ENCODE results near the gene KDELR1.

KDELR1 gene

DNA sequence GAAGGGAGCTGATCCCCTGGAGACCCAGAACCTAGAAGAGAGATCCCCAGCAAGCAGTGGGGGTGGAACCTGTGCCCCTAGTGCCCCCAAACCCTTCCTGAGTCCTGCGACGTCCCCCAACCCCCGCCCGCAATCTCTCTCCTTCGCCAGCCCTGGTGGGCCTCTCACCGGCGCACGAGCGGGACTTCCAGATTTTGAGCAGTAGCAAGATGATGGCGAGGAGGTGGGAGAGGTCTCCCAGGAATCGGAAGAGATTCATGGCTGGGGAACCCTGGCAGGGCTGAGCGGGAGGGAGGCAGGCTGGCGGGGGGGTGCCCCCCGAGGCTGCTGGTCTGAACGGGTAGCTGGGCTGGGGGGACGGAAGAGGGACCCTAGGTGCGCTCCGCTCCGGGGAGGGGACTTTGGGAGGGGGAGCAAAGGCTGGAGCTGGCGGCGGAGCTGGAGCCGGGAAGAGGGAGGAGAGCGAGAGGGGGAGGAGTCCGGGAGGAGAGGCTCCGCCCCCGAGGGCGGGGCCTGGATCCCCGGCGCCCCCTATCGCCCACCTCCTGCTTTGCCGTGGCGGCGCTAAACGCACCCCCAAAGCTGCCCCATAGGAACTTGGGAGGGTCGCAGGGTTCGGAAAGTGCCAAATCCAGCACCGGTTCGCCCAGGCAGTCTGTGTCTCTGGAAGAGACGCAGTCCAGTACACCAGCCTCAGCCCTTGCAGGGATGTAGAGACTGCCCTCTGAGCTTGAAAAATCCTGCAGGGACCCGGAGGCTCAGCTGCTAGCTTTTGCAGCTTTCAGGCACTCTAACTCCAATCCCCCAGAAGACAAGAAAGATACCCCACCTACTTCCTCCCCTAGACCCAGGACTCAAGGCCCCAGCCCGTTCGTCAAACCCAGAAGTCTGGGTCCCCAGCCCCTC, at the start of gene KDELR1:
KDELR1 (minus strand) TSS at position 452 of the 906 bp plus-strand sequence; CDS start at position 259, 193 bp downstream.
- DNase-seq, result peak; percentile 56 to 74

DNA sequence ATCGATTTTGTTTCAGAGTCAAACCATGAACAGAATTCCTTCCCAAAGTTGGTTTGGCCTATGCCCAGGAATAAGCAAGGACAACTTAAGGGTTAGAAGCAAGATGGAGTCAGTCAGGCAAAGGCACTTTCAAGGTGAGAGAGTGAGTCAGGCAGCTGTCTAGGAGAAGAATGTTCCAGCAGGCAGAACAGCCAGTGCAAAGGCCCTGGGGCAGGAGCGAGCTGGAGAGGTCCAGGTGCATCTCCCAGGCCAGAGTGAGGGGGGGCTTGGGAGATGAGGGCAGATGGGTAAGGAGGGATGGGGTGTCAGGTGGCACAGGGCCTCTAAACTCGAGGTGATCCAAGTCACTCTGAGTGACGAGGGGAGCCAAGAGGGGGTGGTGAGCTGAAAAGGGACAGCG, 45.2 kb upstream of the KDELR1 start:
- DNase-seq, result no peak

DNA sequence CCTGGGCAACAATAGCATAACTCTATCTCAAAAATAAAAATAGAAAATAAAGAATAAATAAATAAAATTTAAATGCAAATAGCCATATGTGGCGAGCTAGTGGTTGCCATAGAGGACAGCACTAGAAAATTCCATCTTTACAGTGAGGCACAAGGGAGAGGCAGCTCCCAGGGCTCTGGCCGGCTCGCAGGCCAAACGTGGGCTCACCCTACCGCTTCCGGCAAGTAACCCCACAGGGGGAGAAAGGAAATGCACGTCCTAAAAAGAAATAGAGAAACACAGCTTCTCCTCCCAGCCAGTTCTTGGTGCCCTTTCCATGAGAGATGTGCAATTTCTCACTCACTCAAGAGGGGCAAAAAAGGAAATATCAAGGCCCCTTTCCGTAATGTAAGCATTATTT, 42.0 kb upstream of the KDELR1 start:
- no peak for DNase-seq

DNA sequence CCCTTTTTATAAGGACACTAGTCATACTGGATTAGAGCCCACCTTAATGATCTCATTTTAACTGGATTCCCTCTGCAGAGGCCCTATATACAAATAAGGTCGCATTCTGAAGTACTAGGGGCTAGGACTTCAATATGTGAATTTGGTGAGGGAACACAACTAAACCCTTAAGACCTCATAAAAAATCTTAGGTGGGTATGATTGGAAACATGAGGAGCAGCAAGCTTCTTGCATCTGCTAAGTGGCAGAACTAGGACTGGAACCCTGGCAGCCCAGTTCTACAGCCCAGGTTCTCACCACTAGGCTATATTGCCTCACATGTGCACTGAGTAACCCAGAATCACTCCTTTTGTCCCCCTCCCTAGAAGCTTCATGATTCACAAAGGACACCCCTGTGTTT, 37.3 kb upstream of the KDELR1 start:
- DNase-seq, result no peak

DNA sequence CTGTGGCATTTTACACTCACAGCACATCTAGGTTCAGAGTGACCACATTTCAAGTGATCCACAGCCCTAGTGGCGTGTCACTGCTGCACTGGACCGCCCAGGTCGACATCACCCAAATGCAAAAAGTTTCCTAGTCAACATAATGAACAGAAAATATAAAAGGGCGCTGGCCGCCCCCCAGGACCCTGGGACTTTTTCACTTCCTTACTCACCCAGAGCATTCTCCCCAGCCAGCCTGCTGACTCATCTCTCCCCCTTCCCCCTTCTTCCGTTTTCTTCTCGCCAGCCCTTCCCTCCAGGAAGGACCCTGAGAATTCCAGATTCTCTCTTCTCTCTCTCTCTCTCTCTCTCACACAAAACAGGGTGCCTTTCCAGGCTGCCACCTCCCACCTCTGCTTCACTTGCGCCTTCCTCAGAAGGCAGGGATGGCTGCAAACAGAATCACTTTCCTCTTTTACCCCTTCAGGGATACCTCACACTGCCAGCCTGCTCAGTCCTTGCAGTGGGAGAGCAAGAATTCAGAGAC, 33.4 kb upstream of the KDELR1 start:
- no peak for DNase-seq

DNA sequence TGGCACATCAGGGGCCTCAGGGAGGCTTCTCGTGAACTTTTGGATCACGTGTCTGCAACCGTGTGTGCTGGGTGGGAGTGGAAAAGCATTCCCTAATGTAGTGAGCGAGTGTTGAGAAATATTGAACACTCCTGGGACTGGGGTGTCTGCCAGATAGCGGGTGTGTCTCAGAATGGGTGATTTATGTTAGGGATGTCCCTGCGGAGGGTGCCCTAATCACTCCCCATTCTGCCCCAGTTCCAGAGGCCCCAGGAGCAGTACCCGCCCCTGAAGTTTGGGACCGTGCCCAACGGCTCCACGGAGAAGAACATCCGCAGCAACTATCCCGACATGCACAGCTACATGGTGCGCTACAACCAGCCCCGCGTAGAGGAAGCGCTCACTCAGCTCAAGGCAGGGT, 30.2 kb upstream of the KDELR1 start:
- no peak for DNase-seq

DNA sequence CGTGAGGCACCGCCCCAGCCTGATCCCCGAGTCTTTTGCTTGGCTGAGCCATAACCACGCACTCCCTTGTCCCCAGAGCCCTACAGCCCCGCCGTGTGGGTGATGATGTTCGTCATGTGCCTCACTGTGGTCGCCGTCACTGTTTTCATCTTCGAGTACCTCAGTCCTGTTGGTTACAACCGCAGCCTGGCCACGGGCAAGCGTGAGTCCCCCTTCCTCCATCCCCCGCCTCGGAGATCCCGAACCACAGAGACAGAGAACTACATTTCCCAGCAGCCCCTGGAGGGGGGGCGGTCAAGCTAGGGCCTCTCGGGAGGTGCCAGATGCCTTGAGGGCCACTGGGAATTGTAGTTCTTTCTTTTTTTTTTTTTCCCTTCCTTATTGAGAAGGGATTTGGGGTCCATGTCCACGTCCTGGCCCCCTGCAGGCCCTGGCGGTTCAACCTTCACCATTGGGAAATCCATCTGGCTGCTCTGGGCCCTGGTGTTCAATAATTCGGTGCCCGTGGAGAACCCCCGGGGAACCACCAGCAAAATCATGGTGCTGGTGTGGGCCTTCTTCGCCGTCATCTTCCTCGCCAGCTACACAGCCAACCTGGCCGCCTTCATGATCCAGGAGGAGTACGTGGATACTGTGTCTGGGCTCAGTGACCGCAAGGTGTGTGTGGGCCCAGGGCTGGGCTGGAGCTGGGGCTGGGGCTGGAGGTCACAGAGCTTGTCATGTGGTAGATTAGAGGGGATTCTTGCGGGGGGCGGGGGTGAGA, 28.0 kb upstream of the KDELR1 start:
- DNase-seq, result peak; percentile 37

DNA sequence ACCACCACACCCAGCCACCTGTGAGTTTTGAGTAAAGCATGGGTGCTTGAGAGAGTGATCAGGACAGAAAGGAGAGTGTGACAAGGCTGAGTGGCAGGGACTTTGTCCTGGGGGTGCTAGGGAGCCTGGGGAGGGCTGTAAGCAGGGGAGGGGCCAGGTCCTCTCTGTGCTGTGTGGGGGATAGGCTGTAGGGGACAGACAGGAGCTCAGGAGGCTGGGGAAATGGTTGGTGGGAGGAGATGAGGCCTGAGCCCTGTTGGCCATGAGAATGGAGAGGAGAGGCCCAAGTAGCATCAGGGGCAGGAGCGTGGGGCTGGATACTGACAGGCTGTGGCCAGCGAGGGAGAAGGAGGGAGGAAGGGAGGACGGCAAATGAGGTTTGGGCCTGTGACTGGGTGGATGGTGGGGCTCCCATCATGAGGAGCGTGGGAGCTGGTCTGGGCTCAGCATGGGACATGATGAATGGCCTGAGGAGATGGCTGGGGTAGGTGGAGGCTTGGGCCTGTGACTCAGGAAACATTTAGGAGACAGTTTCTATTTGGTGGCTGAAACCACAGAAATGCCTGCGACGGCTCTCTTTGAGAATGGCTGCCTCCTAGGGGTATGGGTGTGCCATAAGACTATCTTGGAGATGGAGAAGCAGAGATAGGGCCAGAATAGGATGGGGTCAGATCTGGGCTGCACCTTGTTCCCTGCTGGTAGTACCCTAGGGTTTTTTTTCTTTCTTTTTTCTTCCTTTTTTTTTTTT, 27.1 kb upstream of the KDELR1 start:
- DNase-seq, result peak in 1 of 2 experiments; percentile 26

DNA sequence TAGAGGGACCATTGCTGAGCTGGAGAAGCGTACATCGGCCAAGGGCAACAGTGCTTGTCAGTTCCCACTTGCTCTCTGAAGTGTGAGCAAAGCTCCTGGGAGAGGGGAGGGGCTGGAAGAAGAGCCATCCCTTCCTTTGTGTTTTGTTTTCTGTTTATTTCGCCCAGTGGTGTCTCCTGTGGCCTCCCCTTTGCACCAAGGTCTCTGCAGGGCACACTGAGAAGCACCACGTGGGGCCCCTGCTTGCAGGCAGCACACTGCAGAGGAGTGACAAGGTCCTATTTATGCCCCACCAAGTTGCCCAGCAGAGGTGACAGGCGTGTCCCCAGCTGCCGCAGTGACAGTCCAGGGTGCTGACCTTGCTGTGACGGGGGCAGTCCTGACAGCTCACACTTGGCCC, 26.1 kb upstream of the KDELR1 start:
- DNase-seq, result peak in 1 of 2 experiments; percentile 73

DNA sequence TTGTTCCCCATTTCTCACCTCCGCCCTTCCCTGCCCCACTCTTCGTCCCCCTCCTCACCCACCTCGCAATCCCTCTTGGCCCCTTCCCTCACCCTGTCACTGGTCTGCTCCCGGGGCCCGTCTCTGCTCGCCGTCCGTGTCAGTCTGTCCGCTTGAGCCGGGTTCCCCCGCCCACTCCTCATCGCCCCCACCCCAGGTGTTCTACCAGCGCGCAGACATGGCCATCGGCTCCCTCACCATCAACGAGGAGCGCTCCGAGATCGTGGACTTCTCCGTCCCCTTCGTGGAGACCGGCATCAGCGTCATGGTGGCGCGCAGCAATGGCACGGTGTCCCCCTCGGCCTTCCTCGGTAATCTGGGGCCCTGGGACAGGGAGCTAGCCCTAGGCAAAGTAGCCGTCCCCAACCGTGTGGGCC, 24.5 kb upstream of the KDELR1 start:
- DNase-seq, result no peak

DNA sequence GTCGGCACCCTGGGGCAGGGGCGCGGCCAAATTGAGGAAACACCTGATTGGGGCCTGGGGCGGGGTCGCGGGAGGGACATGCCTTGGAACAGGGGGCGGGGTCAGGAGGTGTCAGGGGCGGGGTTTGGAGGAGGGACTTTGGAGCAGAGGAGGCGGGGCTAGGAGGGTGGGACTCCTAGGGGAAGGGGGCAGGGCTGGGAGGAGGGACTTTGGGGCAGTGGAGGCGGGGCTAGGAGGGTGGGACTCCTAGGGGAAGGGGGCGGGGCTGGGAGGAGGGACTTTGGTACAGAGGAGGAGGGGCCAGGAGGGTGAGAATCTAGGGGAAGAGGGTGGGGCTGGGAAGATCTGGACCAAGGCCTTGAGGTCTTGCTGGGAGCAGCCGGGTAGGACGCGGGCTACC, 24.0 kb upstream of the KDELR1 start:
- DNase-seq, result no peak

DNA sequence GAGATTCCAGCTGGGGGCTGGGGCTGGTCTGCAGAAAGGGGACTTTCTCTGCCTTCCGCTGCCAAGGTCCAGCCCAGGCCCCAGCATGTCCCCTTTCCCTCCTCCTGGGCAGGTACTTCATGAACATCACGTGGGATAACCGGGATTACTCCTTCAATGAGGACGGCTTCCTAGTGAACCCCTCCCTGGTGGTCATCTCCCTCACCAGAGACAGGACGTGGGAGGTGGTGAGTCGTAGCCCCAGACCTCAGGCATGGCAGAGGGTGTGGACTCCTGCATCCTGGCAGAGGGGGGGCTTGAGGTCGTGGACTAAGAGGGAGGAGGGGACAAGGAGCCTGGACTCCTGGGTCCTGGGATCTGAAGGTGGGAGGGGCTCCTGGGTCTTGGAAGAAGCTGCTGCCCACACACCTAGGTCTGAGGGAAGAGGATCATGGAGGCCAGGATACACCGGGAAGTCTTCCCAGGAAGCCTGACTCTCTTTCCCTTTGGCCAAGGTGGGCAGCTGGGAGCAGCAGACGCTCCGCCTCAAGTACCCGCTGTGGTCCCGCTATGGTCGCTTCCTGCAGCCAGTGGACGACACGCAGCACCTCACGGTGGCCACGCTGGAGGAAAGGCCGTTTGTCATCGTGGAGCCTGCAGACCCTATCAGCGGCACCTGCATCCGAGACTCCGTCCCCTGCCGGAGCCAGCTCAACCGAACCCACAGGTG, 22.7 kb upstream of the KDELR1 start:
- no peak for DNase-seq

DNA sequence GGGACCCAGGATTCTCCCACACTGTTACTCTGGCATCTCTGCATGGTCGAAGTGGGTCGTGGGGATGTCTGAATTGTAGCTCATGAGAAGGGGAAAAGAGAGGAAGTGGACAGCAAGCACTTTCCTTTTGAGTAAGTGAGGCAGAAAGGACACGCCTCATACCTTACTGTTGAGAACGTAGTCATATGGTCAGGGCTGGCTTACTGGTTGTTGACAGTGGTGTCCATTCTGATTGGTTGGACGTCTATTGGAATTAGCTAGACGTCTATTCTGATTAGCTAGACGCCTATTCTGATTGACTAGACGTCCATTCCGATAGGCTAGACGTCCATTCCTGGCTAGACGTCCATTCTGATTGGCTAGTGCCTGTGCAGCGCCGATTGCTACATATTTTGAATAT, 14.5 kb upstream of the KDELR1 start:
- no peak for DNase-seq

DNA sequence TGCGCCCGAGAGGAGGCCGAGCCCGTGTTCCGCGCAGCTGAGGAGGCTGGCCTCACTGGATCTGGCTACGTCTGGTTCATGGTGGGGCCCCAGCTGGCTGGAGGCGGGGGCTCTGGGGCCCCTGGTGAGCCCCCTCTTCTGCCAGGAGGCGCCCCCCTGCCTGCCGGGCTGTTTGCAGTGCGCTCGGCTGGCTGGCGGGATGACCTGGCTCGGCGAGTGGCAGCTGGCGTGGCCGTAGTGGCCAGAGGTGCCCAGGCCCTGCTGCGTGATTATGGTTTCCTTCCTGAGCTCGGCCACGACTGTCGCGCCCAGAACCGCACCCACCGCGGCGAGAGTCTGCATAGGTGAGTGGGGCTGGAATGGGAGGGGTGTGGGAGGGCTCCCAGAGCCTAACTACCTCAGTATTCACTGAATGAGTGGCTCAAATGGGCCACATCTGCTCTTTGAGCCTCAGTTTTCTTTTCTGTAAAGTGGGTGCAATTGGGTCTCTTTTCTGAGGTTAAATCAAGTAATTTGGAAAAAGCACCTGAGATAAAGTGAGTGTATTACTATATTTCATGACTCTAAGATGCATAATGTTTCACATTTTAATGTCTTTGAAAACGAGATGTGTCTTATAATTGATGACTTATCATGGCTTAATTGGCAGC, 13.8 kb upstream of the KDELR1 start:
- no peak for DNase-seq

DNA sequence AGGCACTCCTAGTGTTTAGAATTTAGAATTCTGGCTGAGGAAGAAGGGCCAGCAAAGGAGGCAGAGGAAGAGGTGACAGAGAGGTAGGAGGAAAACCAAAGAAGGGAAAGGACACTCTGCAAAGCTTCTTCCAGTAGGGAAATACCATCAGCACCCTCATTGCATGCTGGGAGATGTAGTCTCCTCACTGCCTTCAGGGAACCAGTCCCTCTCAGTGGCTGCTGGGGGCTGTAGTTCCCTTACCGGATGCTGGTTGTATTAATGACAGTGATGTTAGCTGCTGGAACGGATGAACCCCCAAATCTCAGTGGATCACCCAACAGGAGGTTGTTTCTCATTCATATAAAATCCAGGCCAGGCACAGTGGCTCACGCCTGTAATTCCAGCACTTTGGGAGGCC, 12.3 kb upstream of the KDELR1 start:
- peak; percentile 49 to 79 for DNase-seq

DNA sequence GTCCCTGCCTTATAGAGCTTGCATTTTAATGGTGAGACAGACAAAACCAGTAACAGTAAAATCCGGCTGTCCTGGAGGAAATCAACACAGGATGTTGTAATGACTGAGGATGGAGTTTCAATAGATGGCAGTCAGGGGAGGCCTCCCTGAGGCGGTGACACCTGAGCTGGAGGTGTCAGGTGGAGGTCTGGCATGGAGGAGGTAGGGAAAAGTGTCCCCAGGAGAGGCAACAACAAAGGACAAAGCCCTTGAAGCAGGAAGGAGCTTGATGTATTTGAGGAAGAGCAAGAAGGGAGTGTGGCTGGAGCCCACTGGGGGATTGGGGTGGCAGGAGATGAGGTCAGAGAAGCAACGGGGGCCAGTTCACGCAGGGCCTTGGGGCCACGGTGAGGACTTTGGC, 9.9 kb upstream of the KDELR1 start:
- DNase-seq, result no peak

DNA sequence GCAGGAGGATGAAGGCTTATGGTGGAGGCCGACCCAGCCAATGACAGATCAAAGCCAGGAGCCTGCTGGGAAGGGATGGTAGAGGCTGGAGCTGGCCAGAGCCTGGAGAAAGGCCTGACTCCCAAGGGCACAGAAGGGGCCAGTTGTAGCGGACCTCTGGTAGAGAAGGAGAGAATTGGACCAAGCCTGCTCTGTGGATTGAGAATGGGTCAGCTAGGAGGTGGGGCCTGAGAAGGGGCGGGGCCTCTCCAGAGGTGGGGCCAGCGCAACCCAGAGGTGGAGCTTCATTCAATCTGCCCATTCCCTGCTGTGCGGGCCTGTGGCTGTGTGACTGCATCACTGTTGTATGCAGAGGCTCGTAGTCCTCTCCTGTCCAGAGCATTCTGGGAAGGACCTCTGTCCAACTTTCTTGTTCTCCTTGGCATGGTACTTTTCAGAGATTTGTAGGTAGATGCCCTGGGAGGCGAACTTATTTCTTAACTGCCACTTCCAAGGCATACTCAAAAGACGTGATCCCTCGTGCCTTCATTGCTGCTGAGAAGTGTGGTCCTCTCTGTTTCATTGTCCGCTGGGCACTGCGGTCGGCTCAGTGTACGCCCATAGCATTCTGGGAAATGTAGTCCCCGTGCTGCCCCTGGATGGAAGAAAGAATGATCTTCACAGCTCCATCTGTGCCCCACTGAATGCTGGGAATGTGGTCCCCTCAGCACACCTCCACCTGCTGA, 8.8 kb upstream of the KDELR1 start:
- DNase-seq, result no peak

DNA sequence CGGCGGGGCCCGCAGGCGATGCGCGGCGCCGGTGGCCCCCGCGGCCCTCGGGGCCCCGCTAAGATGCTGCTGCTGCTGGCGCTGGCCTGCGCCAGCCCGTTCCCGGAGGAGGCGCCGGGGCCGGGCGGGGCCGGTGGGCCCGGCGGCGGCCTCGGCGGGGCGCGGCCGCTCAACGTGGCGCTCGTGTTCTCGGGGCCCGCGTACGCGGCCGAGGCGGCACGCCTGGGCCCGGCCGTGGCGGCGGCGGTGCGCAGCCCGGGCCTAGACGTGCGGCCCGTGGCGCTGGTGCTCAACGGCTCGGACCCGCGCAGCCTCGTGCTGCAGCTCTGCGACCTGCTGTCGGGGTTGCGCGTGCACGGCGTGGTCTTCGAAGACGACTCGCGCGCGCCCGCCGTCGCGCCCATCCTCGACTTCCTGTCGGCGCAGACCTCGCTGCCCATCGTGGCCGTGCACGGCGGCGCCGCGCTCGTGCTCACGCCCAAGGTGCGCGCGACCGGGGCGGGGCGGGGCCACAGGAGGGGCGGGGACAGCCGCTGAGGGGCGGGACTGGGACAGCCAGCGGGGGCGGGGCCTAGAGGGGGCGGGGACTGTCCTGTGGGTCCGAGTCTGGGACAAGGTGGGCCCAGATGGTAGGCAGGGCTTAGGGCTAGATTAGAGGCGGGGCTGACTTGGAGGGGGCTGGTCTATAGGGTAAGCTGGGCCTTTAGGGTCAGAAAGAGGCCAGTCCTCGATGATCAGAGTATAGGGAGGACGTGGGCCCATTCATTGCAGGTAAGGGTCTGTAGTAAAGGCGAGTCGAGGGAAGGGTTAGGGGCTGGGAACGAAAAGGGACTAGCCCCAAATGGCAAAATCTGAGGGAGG, 7.3 kb upstream of the KDELR1 start:
- peak; percentile 30 to 81 for DNase-seq

DNA sequence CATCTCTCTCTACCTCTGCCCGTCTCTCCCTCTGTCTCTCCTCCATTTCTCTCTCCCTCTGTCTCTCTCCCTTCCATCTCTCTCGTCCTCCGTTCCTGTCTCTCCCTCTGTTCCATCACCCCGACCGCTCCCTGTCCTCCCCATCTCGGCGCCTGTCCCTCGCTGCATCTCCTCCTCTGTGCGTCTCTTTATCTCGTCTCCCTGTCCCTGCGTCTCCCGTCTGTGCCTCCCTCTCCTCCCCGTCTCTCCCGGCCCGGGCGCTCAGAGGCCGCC, 6.7 kb upstream of the KDELR1 start:
- no peak for DNase-seq
